CD4-positive, alpha-beta T cell treated with Interleukin-15 for 4 hours (primary cell): ENCODE results near the gene RALGPS1.

Experiments
- DNase-seq: peaks from one replicate; pipeline ENCODE4 v3.0.0-alpha.2; 2020; ENCODE audit warnings: low spot score

The RALGPS1 gene

GRCh38 chr9:127053960-127054359 lies 139.4 kb downstream of the RALGPS1 start:
- DNase-seq, result no peak

- no peak for DNase-seq
These were observed 141.3 kb downstream of the RALGPS1 start for GRCh38 chr9:127055745-127056402.

GRCh38 chr9:127056446-127056845 lies 141.9 kb downstream of the RALGPS1 start:
- no peak for DNase-seq

GRCh38 chr9:127058011-127058644 lies 143.5 kb downstream of the RALGPS1 start:
- DNase-seq, result no peak

GRCh38 chr9:127058645-127059021 lies 144.1 kb downstream of the RALGPS1 start:
- no peak for DNase-seq

- no peak for DNase-seq
These were observed 144.4 kb downstream of the RALGPS1 start for GRCh38 chr9:127059030-127059429.

- no peak for DNase-seq
These were observed 145.3 kb downstream of the RALGPS1 start for GRCh38 chr9:127059765-127060361.

GRCh38 chr9:127061411-127061810 lies 146.8 kb downstream of the RALGPS1 start:
- DNase-seq, result no peak

- DNase-seq, result no peak
These were observed 149.8 kb downstream of the RALGPS1 start for GRCh38 chr9:127064335-127064734.

- DNase-seq, result no peak
These were observed 151.0 kb downstream of the RALGPS1 start for GRCh38 chr9:127065592-127065991.

- DNase-seq, result no peak
These were observed 151.7 kb downstream of the RALGPS1 start for GRCh38 chr9:127066060-127066850.

- DNase-seq, result no peak
These were observed 152.2 kb downstream of the RALGPS1 start for GRCh38 chr9:127066851-127067136.

GRCh38 chr9:127067603-127068220 lies 153.1 kb downstream of the RALGPS1 start:
- DNase-seq, result no peak

- DNase-seq, result no peak
These were observed 160.3 kb downstream of the RALGPS1 start for GRCh38 chr9:127074561-127075548.

- DNase-seq, result no peak
These were observed 161.2 kb downstream of the RALGPS1 start for GRCh38 chr9:127075624-127076372.

- DNase-seq, result no peak
These were observed 162.5 kb downstream of the RALGPS1 start for GRCh38 chr9:127076860-127077643.

GRCh38 chr9:127077644-127077946 lies 163.0 kb downstream of the RALGPS1 start:
- DNase-seq, result no peak

GRCh38 chr9:127078336-127078735 lies 163.8 kb downstream of the RALGPS1 start:
- no peak for DNase-seq

- DNase-seq, result no peak
These were observed 164.4 kb downstream of the RALGPS1 start for GRCh38 chr9:127078988-127079387.
